HG02840 (cell line): ENCODE measurements around the gene C6orf120.

ENCODE experiments used
- ATAC-seq: cut with Tn5 transposase; IDR thresholded peaks from one replicate; pipeline ENCODE4 v1.9.1; 2021; ENCODE audit warnings: mild to moderate bottlenecking, moderate library complexity, moderate number of reproducible peaks; ENCODE audit not compliant: unreplicated experiment, low FRiP score

The C6orf120 gene

DNA sequence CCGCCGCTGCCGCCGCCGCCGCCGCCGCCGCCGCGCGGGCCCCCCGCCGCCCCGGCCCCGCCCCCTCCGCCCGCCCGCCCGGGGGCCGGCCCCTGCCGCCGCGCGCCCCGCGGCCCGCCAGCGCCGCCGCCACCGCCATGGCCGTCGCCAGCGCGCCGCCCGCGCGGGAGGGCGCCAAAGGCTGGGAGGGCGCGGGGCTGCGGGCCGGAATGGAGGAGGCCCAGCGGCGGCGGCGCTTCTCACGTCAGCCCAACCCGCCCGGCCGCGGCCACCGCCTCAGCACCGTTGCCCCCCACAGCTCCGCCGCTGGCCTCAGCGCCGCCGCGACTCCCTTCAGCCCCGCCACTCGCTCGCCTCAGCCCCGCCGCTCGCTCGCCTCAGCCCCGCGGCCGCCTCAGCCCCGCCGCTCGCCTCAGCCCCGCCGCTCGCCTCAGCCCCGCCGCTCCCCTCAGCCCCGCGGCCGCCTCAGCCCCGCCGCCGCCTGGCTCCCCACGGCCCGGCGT lies 22.1 kb downstream of the C6orf120 start:
- ATAC-seq, result peak; percentile 45

GRCh38 chr6:169724494-169725124 lies 22.7 kb downstream of the C6orf120 start, which contains the start of gene PHF10:
Gene PHF10 (minus strand): TSS chr6:169724500. CDS start chr6:169723931, 569 bp downstream.
- ATAC-seq, result peak; percentile 44

DNA sequence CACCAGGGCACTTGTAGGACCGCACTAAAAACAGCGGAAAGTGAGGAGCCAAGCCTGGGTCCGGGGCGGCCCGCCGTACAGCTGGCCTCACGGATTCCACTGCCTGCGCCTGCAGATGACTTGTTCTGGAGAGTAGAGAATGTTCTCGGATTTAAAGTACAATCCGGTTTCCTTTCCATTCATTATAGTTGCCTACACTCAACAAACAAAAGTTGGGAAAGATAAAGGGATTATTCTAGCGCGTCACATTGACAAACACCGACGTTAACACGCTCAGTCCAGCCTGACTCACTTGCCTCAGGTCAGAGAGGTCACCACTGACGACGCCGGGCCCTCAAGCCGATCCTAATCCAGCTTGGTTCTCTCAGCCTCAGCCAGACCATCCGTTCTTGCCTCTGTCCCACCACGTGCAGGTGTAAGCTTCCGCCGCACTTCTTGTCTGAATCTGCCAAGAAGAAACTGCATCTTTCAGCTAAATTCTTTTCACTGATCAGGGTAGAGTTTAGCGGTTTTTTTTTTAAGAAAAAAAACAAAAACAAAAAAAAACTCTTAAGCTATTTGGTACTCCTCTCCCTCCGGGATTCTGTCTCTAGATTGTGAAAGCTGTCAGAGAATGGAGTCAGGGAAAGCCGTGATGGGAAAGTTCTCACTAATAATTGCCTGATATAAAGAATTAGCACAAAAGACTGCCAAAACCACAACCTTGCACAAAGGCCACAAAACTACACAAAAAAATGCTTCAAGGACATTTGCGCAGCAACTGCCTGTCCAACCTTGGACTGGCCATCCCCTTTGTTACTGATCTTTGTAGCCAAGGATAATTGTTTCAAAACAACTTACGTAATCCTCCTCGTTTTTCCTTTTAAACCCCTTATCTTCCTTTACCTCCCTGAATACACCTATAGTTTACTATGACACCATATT lies 23.5 kb downstream of the C6orf120 start:
- no peak for ATAC-seq

GRCh38 chr6:169726049-169726400 lies 24.1 kb downstream of the C6orf120 start:
- no peak for ATAC-seq

DNA sequence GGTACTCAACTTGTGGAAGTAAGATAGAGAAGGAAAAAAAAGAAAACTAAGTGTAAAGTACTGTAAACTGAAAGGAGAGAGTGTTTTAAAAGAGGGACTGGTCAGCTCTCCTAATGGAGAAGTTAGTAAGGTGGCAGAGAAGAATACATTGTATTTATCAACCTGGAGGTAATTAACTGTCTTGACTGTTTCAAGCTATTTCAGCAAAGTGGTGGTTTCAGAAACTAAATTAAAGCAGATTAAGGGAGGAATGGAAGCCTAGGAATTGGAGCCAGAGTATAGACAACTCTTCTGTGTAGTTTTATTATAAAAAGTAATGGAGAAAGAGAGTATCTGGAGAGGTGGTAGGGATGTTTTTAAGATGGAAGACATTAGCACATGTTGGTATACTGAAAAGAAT lies 25.0 kb downstream of the C6orf120 start:
- ATAC-seq, result no peak

DNA sequence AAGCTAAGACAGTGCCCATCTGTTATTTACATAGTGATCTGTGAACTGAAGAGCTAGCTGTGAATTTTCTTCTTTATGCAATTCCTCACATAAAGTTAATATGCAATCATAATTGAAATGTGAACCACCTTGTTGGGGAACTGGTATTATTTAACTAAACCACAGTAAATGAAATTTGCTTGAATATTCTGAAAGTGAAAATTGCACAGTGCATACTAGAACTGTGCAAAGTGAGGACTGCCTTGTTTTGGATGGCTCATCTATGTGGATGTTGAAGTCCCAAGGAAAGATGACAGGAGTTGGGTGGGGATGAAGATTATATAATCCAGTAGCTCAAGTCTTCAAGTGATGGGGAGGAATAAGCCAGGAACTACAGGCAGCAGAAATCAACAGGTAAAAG lies 28.0 kb downstream of the C6orf120 start:
- ATAC-seq, result no peak

- ATAC-seq, result no peak
Measured at GRCh38 chr6:169738204-169738975, 36.5 kb downstream of the C6orf120 start.

DNA sequence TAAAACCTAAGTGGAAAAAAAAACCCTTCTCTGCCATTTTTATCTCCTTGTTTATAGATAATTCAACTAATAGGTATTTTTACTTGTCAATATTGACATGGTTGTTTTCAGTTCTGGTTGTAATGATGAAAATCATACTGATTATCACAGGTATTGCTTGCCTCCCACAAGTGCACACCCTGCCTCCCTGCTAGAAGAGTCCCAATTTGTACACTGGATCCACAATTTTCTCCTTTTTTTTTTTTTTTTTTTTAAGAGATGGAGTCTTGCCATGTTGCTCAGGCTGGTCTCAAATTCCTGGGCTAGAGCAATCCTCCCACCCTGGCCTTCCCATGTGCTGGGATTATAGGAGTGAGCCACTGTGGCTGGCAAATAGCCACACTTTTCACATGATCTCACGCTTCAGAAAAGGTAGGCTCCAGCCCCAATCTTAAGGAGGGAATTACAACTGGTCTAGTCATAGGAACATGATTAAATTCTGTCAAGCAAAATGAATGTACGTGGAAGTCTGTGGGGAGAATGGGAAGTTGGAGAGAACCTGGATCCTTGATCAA lies 37.1 kb downstream of the C6orf120 start:
- no peak for ATAC-seq

- ATAC-seq, result no peak
Measured at GRCh38 chr6:169741344-169741743, 39.4 kb downstream of the C6orf120 start.

- no peak for ATAC-seq
Measured at GRCh38 chr6:169745405-169745804, 43.5 kb downstream of the C6orf120 start.

DNA sequence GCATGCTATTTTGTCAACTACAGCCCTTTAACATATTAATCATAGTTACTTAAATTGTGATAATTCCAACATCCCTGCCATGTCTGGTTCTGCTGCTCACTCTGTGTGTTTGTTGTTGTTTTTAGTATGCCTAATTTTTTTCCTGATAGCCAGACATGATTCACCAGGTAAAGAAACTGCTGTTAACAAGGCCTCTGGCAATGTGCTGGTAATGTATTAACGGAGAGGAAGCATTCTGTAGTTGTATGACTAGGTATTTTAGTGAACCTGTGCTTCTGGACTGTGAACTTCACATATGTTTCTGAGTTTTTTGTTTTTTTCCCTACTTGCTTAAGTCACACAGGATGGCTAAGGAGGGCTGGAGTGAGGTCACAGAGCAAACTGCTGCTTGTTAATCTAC lies 44.6 kb downstream of the C6orf120 start:
- no peak for ATAC-seq

DNA sequence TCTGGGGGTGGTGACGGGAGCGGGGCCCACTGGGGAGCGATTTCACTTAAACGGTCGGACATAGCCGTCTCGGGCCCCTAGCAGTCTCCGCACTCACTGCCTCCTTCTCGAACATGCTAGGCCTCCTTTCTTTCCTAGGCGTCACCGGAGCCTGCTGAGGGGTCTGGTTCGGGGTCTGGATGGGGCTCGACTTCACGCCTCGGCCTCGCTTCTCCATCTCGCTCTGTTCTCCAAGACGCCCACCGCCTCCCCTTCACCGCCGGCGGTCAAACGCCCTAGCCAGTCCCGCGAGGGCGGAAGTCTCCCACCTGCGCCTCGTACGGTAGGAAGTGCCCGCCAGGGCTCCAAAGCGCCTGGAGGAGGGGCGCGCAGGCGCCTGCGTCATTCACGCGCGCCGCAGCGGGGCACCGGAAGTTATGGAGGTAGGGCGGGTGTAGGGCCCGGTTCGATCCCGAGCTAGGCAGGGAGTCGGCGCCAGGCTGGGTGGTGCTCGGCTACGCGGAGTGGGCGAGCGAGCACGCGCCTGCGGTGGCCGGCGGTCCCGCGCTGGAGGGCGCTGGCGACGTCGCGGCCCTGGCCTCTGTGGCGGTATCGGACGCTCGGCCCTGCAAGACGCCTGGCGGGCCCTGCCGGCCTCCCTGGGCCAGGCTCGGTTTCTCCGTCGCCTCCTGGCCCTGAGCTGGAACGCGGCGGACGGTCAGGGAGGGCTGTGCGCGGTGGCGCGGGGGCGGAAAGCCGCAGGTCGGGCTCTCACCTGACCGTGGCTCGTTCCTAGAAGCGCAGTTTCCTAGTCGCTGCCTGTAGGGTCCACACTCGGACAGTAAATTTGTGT lies 49.5 kb downstream of the C6orf120 start, which contains the start of the genes DYNLT2 and ERMARD:
Gene DYNLT2 (minus strand): TSS at position 331 of the 832 bp plus-strand sequence. CDS start 114 bp downstream, at position 217.
Gene ERMARD (plus strand): TSS at position 381 of the 832 bp plus-strand sequence. CDS start 36 bp downstream, at position 417.
- ATAC-seq, result peak; percentile 95

- no peak for ATAC-seq
Measured at GRCh38 chr6:169752074-169752623, 50.2 kb downstream of the C6orf120 start.
